GM19025 (cell line): ENCODE data around the gene RSKR.
"Not testable (repeated sequence)": the region's sequence is repeated elsewhere in the genome, so short reads cannot be mapped to it uniquely, and the experiment has no call there.

Source experiments
- ATAC-seq: cut with Tn5 transposase; IDR thresholded peaks from one replicate; pipeline ENCODE4 v1.9.1; 2021; ENCODE audit warnings: mild to moderate bottlenecking, low read depth, moderate library complexity; ENCODE audit not compliant: unreplicated experiment

The RSKR gene

GRCh38 chr17:28624148-28624547 lies 10.2 kb upstream of the RSKR start:
- ATAC-seq: no peak

- no peak for ATAC-seq
Measured at GRCh38 chr17:28623696-28624095, 9.7 kb upstream of the RSKR start.

- no peak for ATAC-seq
Measured at GRCh38 chr17:28622186-28622585, 8.2 kb upstream of the RSKR start.

GRCh38 chr17:28620010-28620409 lies 6.0 kb upstream of the RSKR start:
- no peak for ATAC-seq

- no peak for ATAC-seq
Measured at GRCh38 chr17:28618464-28618863, 4.5 kb upstream of the RSKR start.

- no peak for ATAC-seq
Measured at GRCh38 chr17:28616281-28616680, 2.3 kb upstream of the RSKR start.

GRCh38 chr17:28615260-28615940 lies 1.4 kb upstream of the RSKR start:
- no peak for ATAC-seq

GRCh38 chr17:28612936-28613872 lies 781 bp downstream of the RSKR start:
- ATAC-seq: no peak

GRCh38 chr17:28612531-28612930 lies 1.5 kb downstream of the RSKR start:
- ATAC-seq: no peak

- no peak for ATAC-seq
Measured at GRCh38 chr17:28610376-28610775, 3.6 kb downstream of the RSKR start.

GRCh38 chr17:28604031-28604430 lies 10.0 kb downstream of the RSKR start:
- ATAC-seq: not testable (repeated sequence)

GRCh38 chr17:28599311-28600184 lies 14.4 kb downstream of the RSKR start:
- peak; percentile 33 for ATAC-seq

GRCh38 chr17:28598799-28599310 lies 15.1 kb downstream of the RSKR start, which contains the start of gene SPAG5:
Gene SPAG5 (minus strand): TSS chr17:28599025. CDS start chr17:28598946, 79 bp downstream.
- peak; percentile 81 for ATAC-seq

GRCh38 chr17:28598389-28598788 lies 15.6 kb downstream of the RSKR start:
- no peak for ATAC-seq

- ATAC-seq: no peak
Measured at GRCh38 chr17:28597606-28598383, 16.2 kb downstream of the RSKR start.

- ATAC-seq: no peak
Measured at GRCh38 chr17:28592260-28592659, 21.7 kb downstream of the RSKR start.

GRCh38 chr17:28585851-28586250 lies 28.1 kb downstream of the RSKR start:
- no peak for ATAC-seq

- no peak for ATAC-seq
Measured at GRCh38 chr17:28584434-28584833, 29.6 kb downstream of the RSKR start.

GRCh38 chr17:28582513-28582912 lies 31.5 kb downstream of the RSKR start:
- ATAC-seq: no peak

- no peak for ATAC-seq
Measured at GRCh38 chr17:28580959-28581358, 33.0 kb downstream of the RSKR start.
